Measurements from ENCODE around the gene C3orf70.

The C3orf70 gene

DNA sequence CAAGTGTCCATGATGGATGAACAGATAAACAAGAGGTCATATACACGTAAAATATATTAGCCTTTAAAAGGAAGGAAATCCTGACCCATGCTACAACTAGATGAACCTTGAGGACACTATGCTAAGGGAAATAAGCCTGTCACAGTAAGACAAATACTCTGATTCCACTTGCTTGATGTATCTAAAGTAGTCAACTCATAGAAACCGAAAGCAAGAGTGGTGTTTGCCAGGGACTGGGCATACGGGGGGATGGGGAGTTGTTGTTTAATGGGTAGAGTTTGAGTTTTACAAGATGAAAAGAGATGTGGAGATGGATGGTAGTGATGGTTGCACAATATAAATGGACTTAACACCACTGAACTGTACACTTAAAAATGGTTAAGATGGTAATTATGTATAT, 65.4 kb downstream of the C3orf70 start:
- no peak for DNase-seq (ENCODE audit: low read depth)

DNA sequence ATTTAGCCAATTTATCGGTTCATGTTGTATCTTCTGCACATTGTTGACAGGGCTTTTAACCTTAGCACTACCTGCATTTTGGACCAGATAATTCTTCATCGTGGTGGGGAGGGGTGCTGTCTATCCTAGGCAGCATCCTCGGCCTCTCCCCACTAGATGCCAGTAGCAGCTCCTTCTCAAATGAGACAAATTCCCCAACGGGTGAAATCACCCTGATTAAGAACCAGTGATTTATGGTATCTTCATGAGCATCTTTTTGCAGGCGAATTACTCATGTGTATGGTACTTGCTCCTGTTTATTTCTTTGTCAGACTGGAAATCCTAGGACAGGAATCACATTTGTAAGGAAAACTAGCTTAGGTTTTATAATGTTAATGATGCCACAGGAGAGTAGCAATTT, 68.0 kb downstream of the C3orf70 start:
- peak; percentile 61 for DNase-seq (ENCODE audit: low read depth)

DNA sequence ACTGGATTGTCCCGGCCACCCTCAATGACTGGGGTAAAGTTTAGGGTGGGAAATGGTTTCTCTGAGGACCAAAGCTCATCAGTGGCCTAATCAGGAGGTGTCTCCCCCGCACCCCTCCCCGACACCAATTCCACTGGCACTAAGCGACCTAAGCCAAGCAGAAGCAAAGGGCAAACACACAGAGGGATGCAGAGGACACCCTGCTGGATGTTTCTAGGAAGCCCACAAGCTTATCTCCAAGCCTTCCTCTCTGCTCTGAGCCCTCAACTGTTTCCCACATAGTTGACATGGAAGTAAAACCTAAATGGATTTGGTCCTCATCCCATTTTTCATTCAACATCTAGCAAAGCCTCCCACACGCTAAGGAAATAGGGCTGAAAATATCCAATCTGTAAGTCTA, 68.5 kb downstream of the C3orf70 start:
- DNase-seq (ENCODE audit: low read depth) = no peak

DNA sequence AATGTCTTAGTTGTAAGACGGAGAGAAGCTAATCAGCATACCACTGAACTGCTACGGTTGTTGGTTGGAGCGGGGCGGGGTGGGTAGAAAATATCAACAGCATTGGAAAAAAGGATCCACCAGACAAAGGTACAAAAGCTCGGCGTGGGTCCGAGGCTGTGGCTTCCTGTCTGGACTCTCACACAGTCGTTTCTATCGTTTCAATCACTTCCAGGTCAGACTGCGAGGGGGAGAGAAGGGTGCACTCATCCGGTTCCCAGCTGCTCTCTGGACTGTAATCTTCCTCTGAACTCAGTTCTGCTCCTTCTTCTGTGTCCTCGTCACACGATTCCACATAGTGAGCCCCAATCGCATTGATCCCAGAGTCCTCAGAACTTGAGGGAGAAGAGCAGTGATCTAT, 70.0 kb downstream of the C3orf70 start:
- DNase-seq (ENCODE audit: low read depth) = no peak

DNA sequence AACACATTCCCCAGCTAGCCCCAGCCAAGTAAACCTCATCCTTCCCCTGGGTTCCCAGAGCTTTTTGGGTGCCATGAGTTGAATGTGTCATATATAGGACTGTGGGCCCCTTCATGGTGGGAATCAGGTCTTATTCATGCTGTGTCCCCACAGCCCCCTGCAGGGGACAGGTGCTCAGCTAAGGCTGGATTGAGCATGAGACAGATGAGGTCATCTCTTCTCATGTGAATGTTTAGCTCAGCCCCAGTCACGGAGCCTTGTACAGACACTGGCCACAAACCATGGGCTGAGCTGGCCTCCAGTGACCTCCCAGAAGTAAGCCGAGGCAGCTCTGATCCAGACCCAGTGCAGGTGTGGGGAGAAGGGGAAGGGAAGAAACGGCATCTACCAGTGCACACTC, 70.7 kb downstream of the C3orf70 start:
- DNase-seq (ENCODE audit: low read depth) = no peak

DNA sequence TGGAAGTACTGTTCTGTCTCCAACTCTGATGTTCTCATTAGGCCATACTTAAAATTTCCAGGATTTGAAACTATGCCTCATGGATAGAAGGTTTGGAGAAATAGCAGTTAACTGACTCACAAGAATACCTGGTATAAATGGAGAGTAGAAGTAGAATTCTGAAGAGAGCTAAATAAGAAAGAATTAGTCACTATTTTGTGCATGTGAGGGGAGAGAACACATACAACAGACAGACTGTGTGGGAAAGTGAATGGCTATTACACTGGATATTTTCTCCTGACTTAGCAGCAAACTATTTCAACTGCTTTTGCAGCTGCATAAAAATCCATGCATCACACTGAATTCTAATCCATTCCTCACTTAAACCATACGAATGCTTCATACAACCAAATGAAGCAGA, 71.3 kb downstream of the C3orf70 start:
- no peak for DNase-seq (ENCODE audit: low read depth)

DNA sequence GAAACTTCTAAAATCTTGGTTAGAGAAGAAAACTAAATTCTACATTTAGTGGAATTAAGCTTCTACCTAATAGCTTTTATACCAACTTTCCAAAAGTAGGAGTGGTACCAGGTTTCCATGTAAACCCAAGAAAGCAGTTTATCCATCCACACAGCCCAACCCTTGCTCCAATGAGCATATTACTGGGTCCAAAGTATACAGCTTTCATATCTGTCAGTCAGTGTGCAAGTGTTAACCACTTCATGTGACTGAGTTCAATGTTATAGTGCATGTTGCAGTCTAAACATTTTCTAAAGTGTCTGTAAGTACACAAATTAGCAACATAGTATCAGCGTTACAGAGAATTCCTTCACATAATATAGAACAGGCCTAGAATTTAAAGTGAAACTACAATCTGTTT, 73.2 kb downstream of the C3orf70 start:
- no peak for DNase-seq (ENCODE audit: low read depth)

DNA sequence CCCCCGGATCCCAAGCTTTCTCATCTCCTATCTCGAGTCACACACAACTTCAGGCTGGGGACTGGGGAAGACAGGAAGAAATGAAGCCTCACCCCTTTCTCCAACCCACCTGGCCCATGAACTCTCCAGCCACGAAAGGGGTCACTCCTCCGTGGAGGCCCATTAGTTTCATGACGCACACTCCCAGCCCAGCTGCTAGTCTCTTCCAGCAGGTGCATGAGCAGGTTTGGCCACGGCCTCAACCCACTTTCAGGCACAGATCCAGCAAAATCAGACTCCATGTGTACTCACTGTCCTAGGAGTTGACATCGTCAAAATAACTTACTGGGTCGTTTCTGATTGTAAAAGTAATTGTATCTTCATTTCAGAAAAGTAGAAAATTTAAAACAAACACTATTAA, 76.6 kb downstream of the C3orf70 start:
- DNase-seq (ENCODE audit: low read depth) = no peak

DNA sequence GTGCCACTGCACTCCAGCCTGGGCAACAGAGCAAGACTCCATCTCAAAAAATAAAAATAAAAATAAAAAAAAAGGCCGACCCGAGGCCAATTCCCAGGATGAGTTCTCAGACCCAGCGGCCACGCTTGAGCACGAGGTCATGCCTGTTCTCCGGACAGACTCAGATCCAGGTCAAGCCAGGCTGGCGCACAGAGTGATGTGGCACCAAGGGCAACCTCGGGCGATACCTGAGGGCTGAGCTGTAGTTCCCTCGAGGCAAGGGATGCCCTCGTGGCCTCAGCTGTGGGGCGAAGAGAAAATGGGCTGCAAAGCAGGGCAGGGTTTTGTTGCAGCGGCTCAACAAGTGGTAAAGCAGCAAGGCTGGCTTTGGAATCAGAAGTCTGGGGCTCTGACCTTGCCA, 77.3 kb downstream of the C3orf70 start:
- no peak for DNase-seq (ENCODE audit: low read depth)

DNA sequence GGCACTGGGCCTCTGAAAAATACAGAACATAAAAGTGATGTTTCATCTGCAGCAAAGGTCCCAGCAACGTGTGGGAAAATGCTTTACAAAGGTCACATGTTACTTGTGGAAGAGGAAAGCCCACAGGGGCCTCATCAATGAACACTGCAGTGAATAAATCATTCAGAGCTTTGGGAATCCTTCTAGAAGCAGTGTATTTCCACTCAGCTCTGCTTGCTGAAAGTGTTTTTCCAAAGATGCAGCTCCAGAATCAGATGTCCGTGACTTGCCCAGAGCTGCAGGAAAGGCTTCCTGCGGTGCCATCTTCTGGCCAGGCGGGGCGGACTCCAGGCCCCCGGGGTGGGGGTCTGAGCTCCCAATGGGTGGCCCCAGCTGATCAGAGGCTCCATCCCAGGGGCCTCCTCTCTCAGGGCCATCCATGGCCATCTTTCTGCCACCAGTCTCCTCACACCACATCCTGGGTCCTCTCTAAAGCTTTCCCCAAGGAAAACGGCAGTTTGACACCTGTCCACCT, 81.5 kb downstream of the C3orf70 start:
- DNase-seq (ENCODE audit: low read depth) = no peak

DNA sequence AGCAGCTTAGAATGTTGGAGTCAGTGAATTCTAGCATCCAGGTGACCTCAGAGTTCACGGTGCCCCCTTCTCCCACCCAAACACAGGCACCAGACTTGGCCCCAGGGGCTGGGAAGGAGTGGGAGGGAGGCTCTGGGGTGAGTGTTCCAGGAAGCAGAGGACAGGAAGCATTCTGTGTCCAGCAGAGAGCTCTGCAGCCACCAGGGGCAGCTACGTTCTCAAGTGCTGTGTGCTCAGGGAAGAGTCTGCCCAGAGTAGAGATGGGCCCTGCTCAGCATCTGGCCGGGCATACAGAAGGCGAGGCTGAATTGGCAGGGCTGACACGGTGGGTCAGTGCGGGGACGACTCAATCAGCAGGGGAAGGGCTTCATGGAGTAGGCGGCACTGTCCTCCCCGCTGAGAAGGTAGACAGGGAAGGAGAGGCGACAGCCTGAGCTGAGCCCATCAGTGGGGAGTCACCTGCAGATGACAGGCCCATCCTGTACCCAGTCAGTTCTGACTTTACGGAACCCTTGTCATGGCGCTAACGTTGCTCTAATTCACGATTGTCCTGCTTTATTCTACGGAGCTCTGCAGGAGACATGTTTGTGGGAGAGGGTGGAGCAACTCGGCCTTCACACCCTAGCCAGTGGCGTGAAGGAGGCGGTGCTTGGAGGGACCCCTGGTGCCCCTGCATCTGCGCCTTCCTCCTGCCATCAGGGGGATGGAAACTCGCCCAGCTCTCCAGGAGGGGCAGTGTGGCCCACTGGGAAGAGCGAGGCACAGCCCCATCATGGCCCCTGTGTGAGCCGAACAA, 82.2 kb downstream of the C3orf70 start:
- no peak for DNase-seq (ENCODE audit: low read depth)

DNA sequence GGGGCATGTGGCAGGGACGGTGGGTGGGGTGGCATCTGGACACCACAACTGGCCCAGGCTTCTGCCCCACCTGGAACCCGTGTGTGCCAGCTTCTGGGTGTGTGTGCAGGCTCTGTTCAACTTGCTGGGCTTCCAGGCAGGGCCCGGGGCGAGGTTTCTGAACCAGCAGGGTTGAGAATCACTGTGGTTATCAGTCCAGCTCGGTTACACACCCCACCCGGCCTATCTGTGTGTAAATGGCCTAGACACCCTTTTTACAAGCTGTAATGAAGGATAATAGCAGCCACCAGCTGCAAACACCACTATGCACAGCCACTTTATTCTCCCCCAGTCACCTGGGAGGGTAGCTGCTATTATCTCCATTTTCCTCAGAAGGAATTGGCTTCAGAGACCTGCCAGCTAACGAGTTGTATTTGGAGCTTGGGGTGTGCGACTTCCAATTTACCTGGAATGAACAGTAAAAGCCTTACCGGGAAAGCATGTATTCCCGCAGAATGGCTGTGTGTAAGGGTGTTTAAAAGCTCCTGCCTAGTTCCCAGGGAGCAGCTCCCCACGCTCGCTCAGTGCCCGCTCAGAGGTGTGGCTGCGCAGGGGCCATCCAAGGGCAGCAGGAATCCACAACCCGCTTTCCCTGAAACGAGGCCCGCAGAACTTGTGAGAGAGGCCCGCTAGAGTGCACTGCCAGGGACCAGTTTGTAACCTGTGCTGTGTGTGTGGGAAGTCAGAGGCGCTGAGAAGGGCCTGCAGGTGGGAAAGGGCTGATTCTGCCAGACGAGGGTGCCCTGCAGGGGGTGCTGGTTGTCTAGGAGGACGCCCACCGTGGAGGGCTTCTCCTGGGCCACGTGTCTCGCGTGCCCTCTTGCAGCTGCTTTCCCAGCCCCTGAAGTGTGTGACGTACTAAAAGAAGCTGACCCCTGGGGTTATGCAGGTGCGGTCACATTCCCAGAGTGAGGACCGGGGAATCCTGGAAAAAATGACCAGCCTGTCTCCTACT, 83.5 kb downstream of the C3orf70 start:
- no peak for DNase-seq (ENCODE audit: low read depth)

DNA sequence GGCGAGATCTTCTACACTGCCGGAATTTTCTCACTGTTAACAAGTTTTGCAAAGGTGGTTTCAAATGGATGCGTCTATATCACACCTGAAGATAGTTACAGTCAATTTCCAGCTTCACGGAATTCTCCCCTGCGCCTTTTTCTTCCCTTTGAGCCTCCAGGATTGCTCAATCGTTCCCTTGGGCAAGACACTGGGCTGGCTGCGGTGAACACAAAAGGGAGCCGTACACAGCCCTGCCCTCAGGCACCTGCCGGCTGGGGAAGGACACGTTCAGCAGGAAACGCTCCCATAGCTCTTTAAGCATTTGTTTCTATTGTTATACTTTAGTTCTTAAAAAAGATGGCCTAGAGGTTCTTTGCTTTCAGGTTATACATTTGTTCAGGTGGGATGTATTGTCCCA, 85.7 kb downstream of the C3orf70 start:
- DNase-seq (ENCODE audit: low read depth) = no peak

DNA sequence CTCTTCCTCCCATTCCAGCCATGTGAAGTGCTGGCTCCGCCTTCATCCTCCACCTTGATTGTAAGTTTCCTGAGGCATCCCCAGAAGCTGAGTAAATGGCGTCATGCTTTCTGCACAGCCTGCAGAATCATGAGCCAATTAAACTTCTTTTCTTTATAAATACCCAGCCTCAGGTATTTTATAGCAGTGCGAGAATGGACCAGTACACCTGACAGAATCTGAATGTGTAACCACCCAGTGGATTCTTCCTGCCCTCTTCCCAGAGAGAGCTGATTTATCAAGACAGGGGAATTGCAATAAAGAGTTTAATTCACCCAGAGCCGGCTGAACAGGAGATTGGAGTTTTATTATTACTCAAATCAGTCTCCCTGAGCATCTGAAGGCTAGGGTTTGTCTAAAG, 86.6 kb downstream of the C3orf70 start:
- no peak for DNase-seq (ENCODE audit: low read depth)

DNA sequence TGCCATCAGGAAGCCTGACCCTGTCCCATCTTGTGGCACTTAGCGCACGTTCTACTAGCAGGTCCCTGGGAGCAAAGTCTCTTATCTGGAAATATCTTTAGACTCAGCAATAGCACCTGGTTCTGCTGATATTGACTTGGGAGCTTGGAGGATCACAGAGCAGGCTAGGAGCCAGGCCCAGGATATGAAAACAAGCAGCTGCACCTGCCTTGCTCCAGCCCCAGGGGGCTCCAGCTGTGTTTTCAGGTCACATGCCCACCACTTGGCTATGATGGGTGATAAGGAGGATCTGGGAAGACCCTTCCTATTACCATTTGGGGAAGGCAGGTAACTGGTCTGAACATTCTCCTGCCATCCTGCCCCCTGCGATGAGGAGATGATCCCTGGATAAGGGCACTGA, 87.8 kb downstream of the C3orf70 start:
- no peak for DNase-seq (ENCODE audit: low read depth)

DNA sequence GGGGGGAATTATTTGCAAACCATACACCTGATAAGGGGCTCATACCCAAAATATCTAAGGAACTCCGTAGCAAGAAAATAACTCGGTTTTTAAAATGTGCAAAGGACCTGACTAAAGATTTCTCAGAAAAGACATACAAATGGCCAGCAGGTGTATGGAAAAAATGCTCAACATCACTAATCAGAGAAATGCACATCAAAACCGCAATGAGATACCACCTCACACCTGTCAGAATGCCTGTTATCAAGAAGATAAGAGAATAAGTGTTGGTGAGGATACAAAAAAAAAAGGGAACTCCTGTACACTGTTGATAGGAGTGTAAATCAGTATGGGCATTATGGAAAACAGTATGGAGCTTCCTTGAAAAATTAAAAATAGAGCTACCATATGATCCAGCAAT, 89.4 kb downstream of the C3orf70 start:
- DNase-seq (ENCODE audit: low read depth) = no peak

DNA sequence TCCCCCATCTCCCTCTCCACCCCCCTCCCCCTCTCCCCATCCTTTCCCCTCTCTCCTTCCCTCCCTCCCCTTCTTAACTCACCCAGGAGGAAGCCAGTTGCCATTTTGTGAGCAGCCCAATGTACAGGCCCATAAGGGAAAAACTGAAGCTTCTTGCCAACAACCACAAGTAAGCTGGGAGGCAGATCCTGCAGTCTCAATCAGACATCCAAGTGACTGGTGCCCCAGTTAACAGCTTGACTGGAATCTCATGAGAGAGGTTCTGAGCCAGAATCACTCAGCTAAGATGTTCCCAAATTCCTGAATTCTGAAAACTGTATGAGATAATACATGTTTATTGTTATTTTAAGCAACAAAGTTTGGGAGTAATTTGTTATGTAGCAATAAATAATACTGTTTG, 90.7 kb downstream of the C3orf70 start:
- DNase-seq (ENCODE audit: low read depth) = no peak

DNA sequence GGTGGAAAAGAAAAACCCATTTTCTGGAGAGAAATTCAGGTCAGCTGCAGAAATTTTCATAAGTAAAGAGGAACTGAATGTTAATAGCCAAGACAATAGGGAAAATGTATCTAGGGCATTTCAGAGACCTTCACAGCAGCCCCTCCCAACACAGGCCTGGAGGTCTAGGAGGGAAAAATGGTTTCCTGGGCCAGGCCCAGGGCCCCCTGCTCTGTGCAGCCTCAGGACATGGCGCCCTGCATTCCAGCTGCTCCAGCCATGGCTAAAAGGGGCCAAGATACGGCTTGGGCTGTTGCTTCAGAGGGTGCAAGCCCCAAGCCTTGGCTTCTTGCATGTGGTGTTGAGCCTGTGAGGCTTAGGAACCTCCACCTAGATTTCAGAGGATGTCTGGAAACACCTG, 92.2 kb downstream of the C3orf70 start:
- no peak for DNase-seq (ENCODE audit: low read depth)

DNA sequence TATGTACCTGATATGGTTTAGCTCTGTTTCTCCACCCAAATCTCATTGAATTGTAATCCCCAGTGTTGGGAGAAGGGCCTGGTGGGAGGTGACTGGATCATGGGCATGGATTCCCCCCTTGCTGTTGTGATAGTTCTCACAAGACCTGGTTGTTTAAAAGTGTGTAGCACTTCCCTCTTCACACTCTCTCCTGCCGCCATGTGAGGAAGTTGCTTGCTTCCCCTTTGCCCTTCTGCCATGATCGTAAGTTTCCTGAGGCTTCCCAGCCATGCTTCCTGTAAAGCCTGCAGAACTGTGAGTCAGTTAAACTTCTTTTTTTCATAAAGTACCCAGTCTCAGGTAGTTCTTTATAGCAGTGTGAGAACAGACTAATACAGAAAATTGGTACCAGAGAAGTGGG, 93.1 kb downstream of the C3orf70 start:
- DNase-seq (ENCODE audit: low read depth) = no peak

DNA sequence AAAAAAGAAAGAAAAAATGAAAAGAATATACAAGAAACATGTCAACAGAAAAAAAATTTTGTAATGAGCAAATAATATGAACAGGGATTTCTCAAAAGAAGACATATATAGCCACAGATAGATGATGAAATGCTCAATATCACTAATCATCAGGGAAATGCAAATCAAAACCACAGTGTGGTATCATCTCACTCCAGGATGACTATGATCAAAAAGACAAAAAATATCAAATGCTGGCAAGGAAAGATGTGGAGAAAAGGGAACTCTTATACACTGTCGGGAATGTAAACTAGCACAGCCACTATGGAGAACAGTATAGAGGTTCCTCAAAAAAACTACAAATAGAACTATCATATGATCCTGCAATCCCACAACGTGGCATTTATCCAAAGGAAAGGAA, 94.1 kb downstream of the C3orf70 start:
- no peak for DNase-seq (ENCODE audit: low read depth)

DNA sequence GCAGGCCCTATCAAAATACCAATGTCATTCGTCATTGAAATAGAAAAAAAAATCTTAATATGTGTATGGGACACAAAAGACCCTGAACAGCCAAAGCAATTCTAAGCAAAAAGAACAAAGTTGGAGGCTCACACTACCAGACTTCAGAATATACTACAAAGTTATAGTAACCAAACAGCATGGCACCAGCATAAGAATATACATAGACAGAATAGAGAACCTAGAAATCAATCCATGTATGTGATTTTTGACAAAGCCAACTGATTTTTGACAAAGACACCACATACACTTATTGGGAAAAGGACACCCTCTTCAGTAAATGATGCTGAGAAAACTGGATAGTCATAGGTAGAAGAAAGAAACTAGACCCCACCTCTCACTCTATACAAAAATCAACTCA, 95.0 kb downstream of the C3orf70 start:
- DNase-seq (ENCODE audit: low read depth) = no peak

DNA sequence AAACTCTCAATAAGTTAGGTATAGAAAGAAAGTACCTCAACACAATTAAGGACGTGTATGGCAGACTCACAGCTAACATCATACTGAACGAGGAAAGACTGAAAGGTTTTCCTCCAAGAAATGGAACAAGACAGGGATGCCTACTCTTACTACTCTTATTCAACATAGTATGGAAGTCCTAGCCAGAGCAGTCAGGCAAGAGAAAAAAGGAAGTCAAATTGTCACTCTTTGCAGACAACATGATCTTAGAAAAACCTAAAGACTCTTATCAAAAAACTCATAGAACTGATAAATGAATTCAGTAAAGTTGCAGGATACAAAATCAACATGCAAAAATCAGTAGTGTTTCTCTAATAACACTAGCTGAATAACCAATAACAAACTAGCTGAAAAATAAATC, 96.0 kb downstream of the C3orf70 start:
- DNase-seq (ENCODE audit: low read depth) = no peak

DNA sequence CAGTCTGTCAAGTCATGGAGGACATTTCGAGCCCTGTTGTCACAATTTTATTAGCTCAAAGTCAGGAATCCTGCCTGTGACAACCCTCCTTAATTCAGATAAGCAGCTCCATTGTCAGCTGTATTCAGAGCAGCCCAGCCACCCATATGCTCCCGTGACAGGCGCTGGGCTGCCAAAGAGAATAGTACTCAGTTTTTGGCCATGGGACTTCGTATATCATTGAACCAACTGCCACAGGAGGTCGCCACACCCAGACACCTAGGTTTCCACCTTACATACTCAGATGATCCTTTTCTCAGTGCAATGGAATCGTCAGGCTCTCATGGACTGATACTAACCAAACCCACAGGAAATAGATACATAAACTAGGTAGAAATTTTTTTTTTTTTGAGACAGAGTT, 100.2 kb downstream of the C3orf70 start:
- no peak for DNase-seq (ENCODE audit: low read depth)

Data from GM04503 (cell line).